Endothelial cell of umbilical vein (primary cell): ENCODE data around the gene IER3IP1.

Experiments used
- MAX ChIP-seq: IDR thresholded peaks from 2 replicates; pipeline ENCODE4 v1.6.1; 2011; ENCODE audit not compliant: insufficient read depth, insufficient read length
- TF ChIP-seq, protein P1 (sequence below), 2 donors: IDR thresholded peaks; 1 replicate in 1 of 2; 2 replicates in 1 of 2; pipeline ENCODE4 v1.5.1; 2011; ENCODE audit warnings: low read length in 2 of 2, mild to moderate bottlenecking in 2 of 2, moderate library complexity in 2 of 2, control low read depth in 1 of 2, inconsistent platforms in 1 of 2, low read depth in 1 of 2; ENCODE audit not compliant: insufficient read depth in 1 of 2; ENCODE audit errors: extremely low read depth in 1 of 2

GRCh38 chr18:47115205-47115604 is 61.0 kb downstream of the IER3IP1 start:
- TF ChIP-seq, protein P1, sequence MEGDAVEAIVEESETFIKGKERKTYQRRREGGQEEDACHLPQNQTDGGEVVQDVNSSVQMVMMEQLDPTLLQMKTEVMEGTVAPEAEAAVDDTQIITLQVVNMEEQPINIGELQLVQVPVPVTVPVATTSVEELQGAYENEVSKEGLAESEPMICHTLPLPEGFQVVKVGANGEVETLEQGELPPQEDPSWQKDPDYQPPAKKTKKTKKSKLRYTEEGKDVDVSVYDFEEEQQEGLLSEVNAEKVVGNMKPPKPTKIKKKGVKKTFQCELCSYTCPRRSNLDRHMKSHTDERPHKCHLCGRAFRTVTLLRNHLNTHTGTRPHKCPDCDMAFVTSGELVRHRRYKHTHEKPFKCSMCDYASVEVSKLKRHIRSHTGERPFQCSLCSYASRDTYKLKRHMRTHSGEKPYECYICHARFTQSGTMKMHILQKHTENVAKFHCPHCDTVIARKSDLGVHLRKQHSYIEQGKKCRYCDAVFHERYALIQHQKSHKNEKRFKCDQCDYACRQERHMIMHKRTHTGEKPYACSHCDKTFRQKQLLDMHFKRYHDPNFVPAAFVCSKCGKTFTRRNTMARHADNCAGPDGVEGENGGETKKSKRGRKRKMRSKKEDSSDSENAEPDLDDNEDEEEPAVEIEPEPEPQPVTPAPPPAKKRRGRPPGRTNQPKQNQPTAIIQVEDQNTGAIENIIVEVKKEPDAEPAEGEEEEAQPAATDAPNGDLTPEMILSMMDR (IDR thresholded peaks at IDR 0.05; ENCODE audit: extremely low read depth in 1 of 2, insufficient read depth in 1 of 2, low read depth in 1 of 2, low read length in 2 of 2): no peak
- no peak for TF ChIP-seq MAX
